Gastrocnemius medialis (tissue), 4 donors: Measurements from ENCODE around the gene POLD2. TPM values are rescaled to one million over a fixed set of nuclear protein-coding genes. Genes with fewer than 3 reads are reported as not detected.

Experiments
- ATAC-seq, 2 donors: fragments of 150-250 bp; one replicate each; pipeline ENCODE4 v1.9.1; 2016
- DNase-seq, 2 donors: peaks; one replicate each; pipeline ENCODE4 v3.0.0-alpha.2; 2019
- H3K27ac ChIP-seq, 4 donors: fragments of 200-600 bp; sonication (generic); 1 replicate in 1 of 4; 2 replicates in 3 of 4; pipeline ENCODE4 v1.5.1; 2016 to 2018; ENCODE audit warnings: mild to moderate bottlenecking in 2 of 4, moderate library complexity in 1 of 4
- H3K27me3 ChIP-seq, 3 donors: fragments of 200-600 bp; sonication (generic) in 2 of 3; 1 replicate in 1 of 3; 2 replicates in 2 of 3; pipeline versions ENCODE4 v1.5.1 to v1.6.0; 2016 to 2019; ENCODE audit warnings: mild to moderate bottlenecking in 1 of 3, moderate library complexity in 1 of 3
- H3K36me3 ChIP-seq, 2 donors: fragments of 200-600 bp; sonication (generic) in 1 of 2; one replicate each; pipeline ENCODE4 v1.5.1; 2017 to 2018
- H3K4me1 ChIP-seq, 2 donors: fragments of 200-600 bp; sonication (generic) in 1 of 2; one replicate each; pipeline ENCODE4 v1.5.1; 2016 to 2017; ENCODE audit warnings: mild to moderate bottlenecking in 2 of 2
- H3K4me3 ChIP-seq, 4 donors: fragments of 200-600 bp; sonication (generic) in 3 of 4; 1 replicate in 1 of 4; 2 replicates in 3 of 4; pipeline ENCODE4 v1.5.1; 2016 to 2019; ENCODE audit warnings: mild to moderate bottlenecking in 2 of 4
- H3K9me3 ChIP-seq, 3 donors: fragments of 200-600 bp; sonication (generic) in 2 of 3; 1 replicate in 1 of 3; 2 replicates in 2 of 3; pipeline ENCODE4 v1.5.1; 2016 to 2019
- POLR2A ChIP-seq, 2 donors: fragments of 450-650 bp; IDR thresholded peaks; one replicate each; pipeline ENCODE4 v1.6.1; 2017; ENCODE audit warnings: antibody characterized with exemption in 2 of 2, mild to moderate bottlenecking in 2 of 2, moderate library complexity in 2 of 2
- in situ Hi-C, 4 donors: fragments of 200-750 bp; cut with MboI; loops; one replicate each; pipeline versions ENCODE4 v1.15.0 to v1.8.0; 2017; ENCODE audit warnings: low sequenced_read_pairs in 4 of 4
- intact Hi-C: fragments of 100-400 bp; cut with DNase I; formaldehyde crosslinking; loops from one replicate; pipeline ENCODE4 v1.15.1; 2023; ENCODE audit warnings: low total_unique reads
- total RNA-seq, 4 donors: library from RNA; depleted of rRNA; stranded (reverse); fragments of >200 nt; gene quantifications; one replicate each; pipeline versions ENCODE4 v1.1.0 to v1.2.3, GENCODE V29; 2016
- TF ChIP-seq, protein P1 (sequence below), 5 experiments: fragments of 450-650 bp in 3 of 5; fragments of 200-600 bp in 2 of 5; sonication (generic) in 2 of 5; IDR thresholded peaks in 4 of 5; conservative IDR thresholded peaks in 1 of 5; 1 replicate in 4 of 5; 2 replicates in 1 of 5; pipeline ENCODE4 v1.5.1; 2016 to 2019; ENCODE audit warnings: antibody characterized with exemption in 5 of 5, mild to moderate bottlenecking in 3 of 5, moderate library complexity in 3 of 5

Gene POLD2
- total RNA-seq, 4 donors from 2014 or later: 69.4 to 93.0 (median 77.7) TPM

DNA sequence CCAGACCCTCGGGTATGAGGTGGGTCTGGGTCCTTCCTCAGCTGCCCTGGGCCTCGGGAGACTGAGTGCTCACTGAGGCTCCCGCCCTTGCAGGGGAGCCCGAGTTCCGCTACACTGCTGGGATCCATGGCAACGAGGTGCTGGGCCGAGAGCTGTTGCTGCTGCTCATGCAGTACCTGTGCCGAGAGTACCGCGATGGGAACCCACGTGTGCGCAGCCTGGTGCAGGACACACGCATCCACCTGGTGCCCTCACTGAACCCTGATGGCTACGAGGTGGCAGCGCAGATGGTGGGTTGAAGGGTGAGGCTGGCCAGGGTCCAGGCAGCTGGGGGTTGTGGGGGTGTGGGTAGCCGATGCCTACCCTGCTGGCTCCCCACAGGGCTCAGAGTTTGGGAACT is 11.6 kb downstream of the POLD2 start:
- intact Hi-C loops: no loop called here
- Histone ChIP-seq H3K27ac (no peak overlapping the region), H3K4me1 (peaks cover 15 to 18% of the 10 kb centered on the region in 2 donors), H3K9me3 (no peaks in the 10 kb centered on the region), H3K27me3 (no peaks in the 10 kb centered on the region), H3K36me3 (peaks cover 0 to under 1% of the 10 kb centered on the region in 2 donors), H3K4me3 (no peak overlapping the region)
- ATAC-seq (no peak), DNase-seq (no peak)
- in situ Hi-C loops: no loop called here
- TF ChIP-seq, protein P1, sequence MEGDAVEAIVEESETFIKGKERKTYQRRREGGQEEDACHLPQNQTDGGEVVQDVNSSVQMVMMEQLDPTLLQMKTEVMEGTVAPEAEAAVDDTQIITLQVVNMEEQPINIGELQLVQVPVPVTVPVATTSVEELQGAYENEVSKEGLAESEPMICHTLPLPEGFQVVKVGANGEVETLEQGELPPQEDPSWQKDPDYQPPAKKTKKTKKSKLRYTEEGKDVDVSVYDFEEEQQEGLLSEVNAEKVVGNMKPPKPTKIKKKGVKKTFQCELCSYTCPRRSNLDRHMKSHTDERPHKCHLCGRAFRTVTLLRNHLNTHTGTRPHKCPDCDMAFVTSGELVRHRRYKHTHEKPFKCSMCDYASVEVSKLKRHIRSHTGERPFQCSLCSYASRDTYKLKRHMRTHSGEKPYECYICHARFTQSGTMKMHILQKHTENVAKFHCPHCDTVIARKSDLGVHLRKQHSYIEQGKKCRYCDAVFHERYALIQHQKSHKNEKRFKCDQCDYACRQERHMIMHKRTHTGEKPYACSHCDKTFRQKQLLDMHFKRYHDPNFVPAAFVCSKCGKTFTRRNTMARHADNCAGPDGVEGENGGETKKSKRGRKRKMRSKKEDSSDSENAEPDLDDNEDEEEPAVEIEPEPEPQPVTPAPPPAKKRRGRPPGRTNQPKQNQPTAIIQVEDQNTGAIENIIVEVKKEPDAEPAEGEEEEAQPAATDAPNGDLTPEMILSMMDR (IDR thresholded peaks at IDR 0.05 in 4 of 5, conservative IDR thresholded peaks at IDR 0.05 in 1 of 5): no peak
- no peak for TF ChIP-seq POLR2A (IDR thresholded peaks at IDR 0.05)

DNA sequence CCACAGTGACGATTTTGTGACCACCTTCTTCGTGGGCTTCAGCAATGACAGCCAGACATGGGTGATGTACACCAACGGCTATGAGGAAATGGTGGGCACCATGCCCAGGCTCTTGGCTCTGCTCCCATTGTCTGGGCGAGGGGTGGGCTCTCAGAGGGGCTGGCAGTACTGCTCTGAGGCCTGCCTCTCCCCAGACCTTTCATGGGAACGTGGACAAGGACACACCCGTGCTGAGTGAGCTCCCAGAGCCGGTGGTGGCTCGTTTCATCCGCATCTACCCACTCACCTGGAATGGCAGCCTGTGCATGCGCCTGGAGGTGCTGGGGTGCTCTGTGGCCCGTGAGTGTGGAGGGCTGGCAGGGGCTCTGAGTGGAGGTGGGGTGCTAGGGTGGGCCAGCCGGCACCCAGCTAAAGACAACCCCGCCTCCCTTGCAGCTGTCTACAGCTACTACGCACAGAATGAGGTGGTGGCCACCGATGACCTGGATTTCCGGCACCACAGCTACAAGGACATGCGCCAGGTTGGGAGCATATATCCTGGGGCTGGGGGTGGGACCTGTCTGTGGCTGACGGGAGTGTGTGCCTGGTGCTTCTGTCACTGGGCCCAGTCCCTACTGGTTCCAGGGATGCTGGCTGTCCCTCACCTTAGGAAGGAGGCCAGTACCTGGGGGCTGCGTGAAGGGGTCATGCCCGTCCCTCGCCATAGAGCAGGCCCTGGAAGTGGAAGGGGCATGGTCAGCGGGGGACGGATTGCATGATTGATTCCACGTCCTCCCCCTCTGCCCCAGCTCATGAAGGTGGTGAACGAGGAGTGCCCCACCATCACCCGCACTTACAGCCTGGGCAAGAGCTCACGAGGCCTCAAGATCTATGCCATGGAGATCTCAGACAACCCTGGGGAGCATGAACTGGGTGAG is 12.4 kb downstream of the POLD2 start:
- Histone ChIP-seq H3K4me3 (no peak overlapping the region), H3K27me3 (no peaks in the 10 kb centered on the region), H3K36me3 (no peaks in the 10 kb centered on the region), H3K4me1 (peaks cover 18% of the 10 kb centered on the region in 2 donors), H3K9me3 (no peaks in the 10 kb centered on the region), H3K27ac (no peak overlapping the region)
- intact Hi-C loops (no loop called here), in situ Hi-C loops (no loop called here)
- DNase-seq: no peak
- TF ChIP-seq POLR2A (IDR thresholded peaks at IDR 0.05): no peak
- TF ChIP-seq, protein P1 (IDR thresholded peaks at IDR 0.05 in 4 of 5, conservative IDR thresholded peaks at IDR 0.05 in 1 of 5): no peak
- no peak for ATAC-seq

DNA sequence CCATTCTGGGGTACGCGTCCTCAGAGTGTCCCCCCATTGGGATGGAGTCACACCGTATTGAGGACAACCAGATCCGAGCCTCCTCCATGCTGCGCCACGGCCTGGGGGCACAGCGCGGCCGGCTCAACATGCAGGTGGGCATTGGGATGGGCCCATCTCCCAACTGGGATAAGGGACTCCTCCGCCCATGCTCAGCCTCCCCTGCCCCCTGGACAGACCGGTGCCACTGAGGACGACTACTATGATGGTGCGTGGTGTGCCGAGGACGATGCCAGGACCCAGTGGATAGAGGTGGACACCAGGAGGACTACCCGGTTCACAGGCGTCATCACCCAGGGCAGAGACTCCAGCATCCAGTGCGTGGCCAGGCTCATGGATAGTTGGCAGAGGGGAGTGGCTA is 13.4 kb downstream of the POLD2 start:
- Histone ChIP-seq H3K36me3 (no peaks in the 10 kb centered on the region), H3K4me3 (no peak overlapping the region), H3K27me3 (peaks cover 2 to 5% (median 3%) of the 10 kb centered on the region in 3 donors), H3K27ac (no peak overlapping the region), H3K9me3 (no peaks in the 10 kb centered on the region), H3K4me1 (peaks cover 11 to 17% of the 10 kb centered on the region in 2 donors)
- no peak for ATAC-seq
- TF ChIP-seq, protein P1 (IDR thresholded peaks at IDR 0.05 in 4 of 5, conservative IDR thresholded peaks at IDR 0.05 in 1 of 5): no peak
- no peak for TF ChIP-seq POLR2A (IDR thresholded peaks at IDR 0.05)
- intact Hi-C loops: no loop called here
- DNase-seq: no peak
- in situ Hi-C loops: no loop called here

DNA sequence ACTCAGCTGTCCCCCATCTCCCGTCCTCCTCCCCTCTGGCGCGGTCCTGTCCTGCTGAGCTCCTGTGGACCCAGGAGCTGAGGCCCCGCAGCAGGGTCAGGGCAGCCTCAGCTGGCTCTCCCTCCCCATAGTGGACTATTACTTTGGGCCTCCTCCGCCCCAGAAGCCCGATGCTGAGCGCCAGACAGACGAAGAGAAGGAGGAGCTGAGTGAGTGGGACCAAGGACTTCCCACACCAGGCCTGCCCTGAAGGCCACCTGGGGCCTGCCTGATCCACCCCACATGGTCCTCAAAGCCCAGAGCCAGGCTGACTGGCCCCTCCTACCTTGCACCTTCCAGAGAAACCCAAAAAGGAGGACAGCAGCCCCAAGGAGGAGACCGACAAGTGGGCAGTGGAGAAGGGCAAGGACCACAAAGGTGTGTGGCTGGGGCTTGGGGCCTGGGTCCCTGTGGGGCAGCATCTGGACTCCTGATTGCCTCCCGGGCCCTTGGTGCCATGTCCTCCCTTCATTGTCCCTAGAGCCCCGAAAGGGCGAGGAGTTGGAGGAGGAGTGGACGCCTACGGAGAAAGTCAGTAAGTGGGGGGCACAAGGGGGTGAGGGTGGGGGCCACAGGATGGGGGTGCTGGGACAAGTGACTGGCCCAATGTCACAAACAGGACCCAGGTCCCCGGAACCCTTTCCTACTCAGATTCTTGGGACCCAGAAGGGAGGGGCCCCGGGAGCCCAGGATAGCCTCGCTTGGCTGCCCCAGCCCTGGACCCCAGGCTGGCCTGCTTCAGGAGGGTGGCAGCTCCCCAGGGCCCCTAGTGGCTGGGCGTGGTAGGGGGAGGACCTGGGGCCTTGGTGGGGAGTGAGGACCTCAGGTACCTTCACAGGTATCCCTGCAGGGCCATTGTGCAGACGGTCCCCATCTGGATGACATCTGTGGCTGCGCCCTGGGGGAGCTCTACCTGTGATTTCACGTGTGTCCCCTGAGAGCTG is 14.3 kb downstream of the POLD2 start:
- H3K36me3 ChIP-seq: no peaks in the 10 kb centered on the region
- intact Hi-C loops (no loop called here), in situ Hi-C loops (no loop called here)

More for the DNA sequence above, 14.3 kb downstream of the POLD2 start:
- no peak overlapping the region for H3K4me3 ChIP-seq
- peaks cover 8 to 10% (median 9%) of the 10 kb centered on the region in 3 donors for H3K27me3 ChIP-seq
- peaks cover 2 to 10% of the 10 kb centered on the region in 2 donors for H3K4me1 ChIP-seq
- H3K9me3 ChIP-seq: no peaks in the 10 kb centered on the region
- no peak for DNase-seq
- ATAC-seq: no peak
- no peak overlapping the region for H3K27ac ChIP-seq
- TF ChIP-seq, protein P1 (IDR thresholded peaks at IDR 0.05 in 4 of 5, conservative IDR thresholded peaks at IDR 0.05 in 1 of 5): no peak
- TF ChIP-seq POLR2A (IDR thresholded peaks at IDR 0.05): no peak
